ENCODE data around the gene PADI4. TPM values are rescaled to one million over a fixed set of nuclear protein-coding genes. Genes with fewer than 3 reads are reported as not detected.
A peak's percentile ranks its signal among the peaks of the same experiment; 100 is the strongest.

Gene PADI4
- total RNA-seq, 1 experiment from 2014 or later: not detected

GRCh38 chr1:17282836-17283235, 25.2 kb upstream of the PADI4 start:
- no peaks in the 10 kb centered on the region for H3K36me3 Mint-ChIP-seq (ENCODE audit: insufficient read depth, unreplicated experiment)
- intact Hi-C loops (cut with micrococcal nuclease; ENCODE audit: unreplicated experiment): no loop called here
- no TSS peak for BruUV-seq (replicated peaks)
- H3K27me3 Mint-ChIP-seq (ENCODE audit: unreplicated experiment): peaks cover 15% of the 10 kb centered on the region
- DNase-seq: no peak
- H3K9me3 Mint-ChIP-seq (ENCODE audit: low read depth, unreplicated experiment): no peaks in the 10 kb centered on the region
- no peak for TF ChIP-seq CTCF (IDR thresholded peaks at IDR 0.05; ENCODE audit: unreplicated experiment)
- CTCF ChIA-PET: no interaction called here
- H3K4me1 Mint-ChIP-seq (ENCODE audit: low read depth, unreplicated experiment): peaks cover 5% of the 10 kb centered on the region
- no peak overlapping the region for H3K4me3 Mint-ChIP-seq (ENCODE audit: low read depth, unreplicated experiment)
- no peak overlapping the region for H3K27ac Mint-ChIP-seq (ENCODE audit: unreplicated experiment)

DNA sequence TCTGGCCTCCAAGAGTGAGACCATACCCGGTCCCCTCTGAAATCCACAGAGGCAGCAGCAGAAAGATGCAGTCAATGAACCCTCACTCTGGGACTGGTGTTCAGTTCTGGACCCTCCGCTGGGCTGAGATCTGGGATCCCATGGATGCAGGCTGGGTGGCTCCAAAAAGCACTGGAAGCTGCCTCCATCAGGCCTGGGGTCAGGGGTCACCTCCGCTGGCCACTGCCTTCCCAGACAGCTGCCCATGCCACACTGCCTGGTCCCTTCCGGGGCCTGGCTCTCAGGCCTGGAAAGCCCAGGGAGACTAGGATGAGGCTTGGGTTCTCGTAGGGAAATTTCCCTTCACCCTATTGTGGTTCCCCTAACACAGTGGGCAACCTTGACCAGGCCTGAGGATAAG, 21.4 kb upstream of the PADI4 start:
- CTCF ChIA-PET: no interaction called here
- no TSS peak for BruUV-seq (replicated peaks)
- no peak for TF ChIP-seq CTCF (IDR thresholded peaks at IDR 0.05; ENCODE audit: unreplicated experiment)
- no peak overlapping the region for H3K4me3 Mint-ChIP-seq (ENCODE audit: low read depth, unreplicated experiment)
- H3K27me3 Mint-ChIP-seq (ENCODE audit: unreplicated experiment): peaks cover 12% of the 10 kb centered on the region
- H3K9me3 Mint-ChIP-seq (ENCODE audit: low read depth, unreplicated experiment): no peaks in the 10 kb centered on the region
- no peak for DNase-seq
- H3K36me3 Mint-ChIP-seq (ENCODE audit: insufficient read depth, unreplicated experiment): no peaks in the 10 kb centered on the region
- no peak overlapping the region for H3K27ac Mint-ChIP-seq (ENCODE audit: unreplicated experiment)
- H3K4me1 Mint-ChIP-seq (ENCODE audit: low read depth, unreplicated experiment): peaks cover 5% of the 10 kb centered on the region
- intact Hi-C loops (cut with micrococcal nuclease; ENCODE audit: unreplicated experiment): no loop called here

- Mint-ChIP-seq H3K9me3 (ENCODE audit: low read depth, unreplicated experiment) (no peaks in the 10 kb centered on the region), H3K4me1 (ENCODE audit: low read depth, unreplicated experiment) (peaks cover 8% of the 10 kb centered on the region), H3K4me3 (ENCODE audit: low read depth, unreplicated experiment) (no peak overlapping the region), H3K36me3 (ENCODE audit: insufficient read depth, unreplicated experiment) (no peaks in the 10 kb centered on the region), H3K27me3 (ENCODE audit: unreplicated experiment) (peaks cover 6% of the 10 kb centered on the region), H3K27ac (ENCODE audit: unreplicated experiment) (no peak overlapping the region)
- intact Hi-C loops (cut with micrococcal nuclease; ENCODE audit: unreplicated experiment): no loop called here
- CTCF ChIA-PET: interaction anchor here (0.5 kb wide), 1 partner anchor 209 kb away, joined by 3 read pairs; no protein-coding TSS in a partner anchor
- no peak for TF ChIP-seq CTCF (IDR thresholded peaks at IDR 0.05; ENCODE audit: unreplicated experiment)
- DNase-seq: peak; percentile 25
- BruUV-seq (replicated peaks): no TSS peak
These were observed 20.7 kb upstream of the PADI4 start for GRCh38 chr1:17287130-17287776.

DNA sequence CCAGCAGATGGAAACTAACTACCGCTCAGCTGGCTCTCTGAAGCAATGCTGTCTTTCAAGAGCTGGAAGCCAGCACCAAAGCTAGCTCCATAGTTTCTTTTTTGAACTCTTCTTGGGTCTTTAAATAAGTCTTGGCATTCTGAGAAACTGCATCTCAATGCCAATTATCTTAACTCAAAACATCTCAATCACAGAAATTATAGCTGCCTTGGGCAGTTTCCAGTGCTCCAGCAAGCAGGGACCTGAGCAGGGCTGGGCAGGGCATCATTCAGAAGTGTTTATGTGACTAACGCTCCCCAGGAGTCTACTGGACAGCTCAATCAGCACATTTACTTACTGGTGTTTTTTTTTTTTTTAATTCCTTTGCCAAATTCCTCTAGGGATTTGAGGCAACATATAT, 18.3 kb upstream of the PADI4 start:
- TF ChIP-seq CTCF (IDR thresholded peaks at IDR 0.05; ENCODE audit: unreplicated experiment): no peak
- intact Hi-C loops (cut with micrococcal nuclease; ENCODE audit: unreplicated experiment): loop anchor here (2.0 kb wide), 1 partner anchor 47 kb away; no protein-coding TSS in a partner anchor
- H3K4me3 Mint-ChIP-seq (ENCODE audit: low read depth, unreplicated experiment): no peak overlapping the region
- H3K36me3 Mint-ChIP-seq (ENCODE audit: insufficient read depth, unreplicated experiment): no peaks in the 10 kb centered on the region
- no peaks in the 10 kb centered on the region for H3K27me3 Mint-ChIP-seq (ENCODE audit: unreplicated experiment)
- peaks cover 26% of the 10 kb centered on the region for H3K4me1 Mint-ChIP-seq (ENCODE audit: low read depth, unreplicated experiment)
- H3K9me3 Mint-ChIP-seq (ENCODE audit: low read depth, unreplicated experiment): no peaks in the 10 kb centered on the region
- no peak overlapping the region for H3K27ac Mint-ChIP-seq (ENCODE audit: unreplicated experiment)
- no TSS peak for BruUV-seq (replicated peaks)
- DNase-seq: no peak
- CTCF ChIA-PET: no interaction called here
